CD4-positive, alpha-beta T cell treated with Interleukin-12 subunit alpha and Interleukin-12 subunit beta, for 1 hour (primary cell): ENCODE results near the gene KCTD18.

ENCODE experiments used
- DNase-seq: peaks from one replicate; pipeline ENCODE4 v3.0.0-alpha.2; 2020

Gene KCTD18

DNA sequence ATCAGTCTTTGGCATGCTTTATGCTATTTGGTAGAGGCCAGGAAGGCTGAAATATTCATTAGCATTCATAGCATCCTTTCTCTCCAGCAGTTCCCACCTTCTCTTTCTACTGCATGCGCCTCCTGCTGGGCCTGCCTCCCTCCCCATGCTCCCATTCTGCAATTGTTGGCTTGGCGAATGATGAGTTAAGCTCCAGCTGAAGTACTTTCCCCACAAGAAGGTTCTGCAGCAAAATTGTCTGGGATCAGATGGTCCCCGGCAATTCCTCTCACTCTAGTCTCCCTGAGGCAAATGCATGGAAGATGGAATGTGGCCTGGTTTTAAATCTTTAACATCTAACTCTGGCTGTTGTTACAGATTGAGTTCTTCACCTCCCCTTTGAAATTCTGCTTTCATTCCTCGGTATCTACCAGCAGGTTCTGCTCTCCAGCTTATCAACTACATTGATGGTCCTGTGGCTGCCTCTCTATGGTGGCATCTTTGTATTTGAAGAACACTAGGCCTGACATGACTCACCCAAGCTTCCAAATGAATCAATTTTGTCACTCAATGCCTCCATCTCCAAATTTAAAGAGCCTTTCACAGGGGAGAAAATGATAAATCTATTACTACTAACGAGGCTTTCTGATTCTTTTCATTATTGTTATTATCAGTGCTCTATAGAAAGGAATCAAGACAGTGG lies 55.9 kb downstream of the KCTD18 start:
- DNase-seq: no peak

- DNase-seq: no peak
These were observed 56.6 kb downstream of the KCTD18 start for GRCh38 chr2:200453142-200453852.

GRCh38 chr2:200452377-200452776 lies 57.5 kb downstream of the KCTD18 start:
- no peak for DNase-seq

DNA sequence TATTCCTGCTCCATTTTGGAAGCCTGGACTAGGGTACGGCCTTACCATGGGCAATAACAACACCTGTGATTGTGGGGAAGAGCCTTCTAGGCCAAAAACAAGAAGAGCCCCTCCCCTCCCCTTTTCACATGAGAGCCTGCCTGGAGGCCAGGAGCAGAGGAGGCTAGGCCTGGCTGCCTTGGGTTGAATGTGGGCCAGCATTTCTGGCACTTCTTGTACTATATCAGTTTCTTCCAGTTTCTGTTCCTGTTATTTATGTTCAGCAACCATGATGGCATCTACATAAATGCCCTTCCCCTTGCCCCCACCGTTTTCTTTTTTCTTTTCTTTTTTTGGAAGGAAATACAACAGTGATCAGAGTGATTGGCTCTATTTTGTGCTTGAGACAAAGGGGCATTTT lies 58.4 kb downstream of the KCTD18 start:
- no peak for DNase-seq

- no peak for DNase-seq
These were observed 59.6 kb downstream of the KCTD18 start for GRCh38 chr2:200450288-200450687.

GRCh38 chr2:200449149-200449548 lies 60.7 kb downstream of the KCTD18 start:
- no peak for DNase-seq

DNA sequence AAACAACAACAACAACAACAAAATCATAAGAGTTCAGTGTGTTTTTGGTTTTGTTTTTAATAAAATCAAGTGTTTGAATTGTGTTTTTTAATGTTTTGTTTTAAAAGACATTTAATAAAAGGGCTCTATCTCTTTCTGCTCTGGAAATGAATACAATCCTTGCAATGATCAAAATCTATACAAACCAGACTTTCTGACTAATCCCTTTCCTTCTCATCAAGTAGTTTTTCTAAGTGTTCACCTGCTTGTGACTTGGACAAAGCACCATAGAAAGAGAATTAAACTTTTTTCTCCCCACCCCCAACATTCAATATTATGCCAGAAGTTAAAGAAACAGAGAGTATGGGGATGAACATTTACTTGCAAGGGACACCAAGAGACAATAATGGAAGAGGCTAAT lies 61.4 kb downstream of the KCTD18 start:
- no peak for DNase-seq

DNA sequence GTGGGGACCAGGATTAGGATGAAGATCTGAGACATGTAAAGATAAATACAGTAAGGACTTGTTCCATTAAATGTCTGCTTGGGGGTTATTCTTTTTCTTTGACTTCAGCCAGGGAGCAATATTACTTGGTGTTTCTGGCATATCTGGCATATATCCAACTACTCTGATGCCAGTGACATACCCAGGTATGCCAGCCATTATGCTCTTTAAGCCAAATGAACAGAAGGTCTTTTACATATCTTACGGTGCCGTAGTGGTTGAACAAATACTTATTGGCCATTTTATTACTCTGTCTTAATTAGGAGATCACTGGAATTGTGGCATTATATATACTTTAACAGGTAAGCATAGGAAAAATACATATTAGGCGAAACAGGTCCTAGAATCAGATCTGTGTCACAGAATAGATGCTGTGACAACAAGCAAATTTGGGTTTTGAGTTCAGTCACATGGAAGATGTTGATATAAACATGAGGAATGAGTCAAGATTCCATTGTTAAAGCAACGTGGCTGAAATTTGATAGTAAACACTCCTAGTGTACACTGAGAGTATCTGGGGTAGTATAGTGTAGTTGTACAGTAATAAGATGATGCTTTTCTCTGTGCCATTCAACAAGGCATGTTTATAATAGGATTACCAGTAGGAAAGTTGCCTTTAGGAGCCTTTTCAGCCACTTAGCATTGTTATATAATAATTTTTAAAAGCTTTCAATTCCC lies 62.6 kb downstream of the KCTD18 start:
- DNase-seq: no peak

- DNase-seq: no peak
These were observed 63.3 kb downstream of the KCTD18 start for GRCh38 chr2:200446612-200447011.

DNA sequence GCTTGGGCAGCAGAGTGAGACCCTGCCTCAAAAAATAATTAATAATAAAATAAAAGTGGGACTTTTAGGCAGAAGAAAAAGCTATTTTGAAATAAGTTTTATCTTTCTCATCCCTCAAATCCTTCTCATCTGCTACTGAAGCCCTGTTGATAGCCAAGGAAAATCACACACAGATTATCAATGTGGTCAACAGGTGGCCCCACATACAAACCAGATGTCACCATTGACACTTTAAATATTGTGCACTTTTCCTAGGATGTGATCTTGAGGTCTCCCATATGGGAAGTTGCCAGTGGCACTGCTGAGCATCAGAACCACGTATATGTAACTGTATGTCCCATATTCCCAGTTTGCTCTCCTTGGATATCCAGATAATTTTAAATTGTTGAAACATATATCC lies 64.6 kb downstream of the KCTD18 start:
- no peak for DNase-seq

DNA sequence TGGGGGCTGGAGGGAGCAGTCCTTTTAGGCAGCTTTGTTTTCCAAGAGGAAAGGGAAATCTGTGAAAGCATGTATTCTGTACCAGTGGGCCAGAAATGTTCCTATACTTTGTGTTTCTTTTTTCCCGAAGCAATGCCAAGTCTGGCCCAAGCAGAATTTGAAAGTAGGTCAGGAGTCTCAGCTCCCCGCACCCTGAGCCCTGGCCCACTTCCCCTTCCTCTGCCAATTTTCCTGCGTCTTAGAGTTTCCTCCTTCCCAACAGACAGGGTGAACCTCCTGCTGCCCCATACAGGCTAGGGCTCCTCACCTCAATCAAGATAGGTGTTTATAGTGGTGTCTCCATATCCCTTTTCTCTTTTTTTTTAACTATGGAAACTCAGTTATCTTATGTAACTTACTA lies 65.3 kb downstream of the KCTD18 start:
- no peak for DNase-seq

DNA sequence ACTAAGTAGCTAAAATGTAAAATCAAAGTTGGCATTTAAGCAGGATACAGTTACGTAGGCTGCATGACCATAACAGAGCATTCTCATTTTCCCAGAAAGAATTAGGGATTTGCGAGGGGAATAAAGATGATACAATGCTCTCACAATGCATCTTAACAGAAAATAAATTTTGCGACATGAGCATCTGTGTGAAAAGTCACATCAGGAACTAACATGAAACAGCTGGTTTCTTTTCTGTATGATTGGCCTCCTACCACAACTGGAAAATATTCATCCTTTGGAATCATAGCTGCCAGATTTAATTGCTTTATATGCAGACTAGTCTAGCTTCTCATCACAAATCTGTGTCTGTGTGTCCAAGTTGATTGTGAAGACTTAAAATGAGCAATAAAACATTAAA lies 66.0 kb downstream of the KCTD18 start:
- DNase-seq: no peak

GRCh38 chr2:200443376-200443775 lies 66.5 kb downstream of the KCTD18 start:
- no peak for DNase-seq

DNA sequence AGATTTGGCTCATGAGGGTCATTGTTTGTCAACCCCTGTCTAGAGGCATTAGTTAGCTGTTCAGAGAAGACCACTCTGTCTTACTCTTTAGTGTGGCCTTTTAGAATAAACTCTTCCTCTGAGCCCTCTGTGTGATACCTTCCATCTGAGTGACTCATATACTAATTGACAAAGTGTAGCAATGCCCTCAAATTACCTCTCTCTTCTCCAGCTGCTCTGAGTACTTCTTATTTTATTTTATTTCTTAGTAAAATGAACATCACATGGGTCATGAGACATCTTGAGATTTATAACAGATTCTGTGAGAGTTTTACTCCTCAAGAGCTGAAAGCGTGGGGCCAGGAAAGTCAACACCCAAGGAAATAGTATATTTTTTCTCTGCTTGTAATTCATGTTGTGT lies 67.4 kb downstream of the KCTD18 start:
- no peak for DNase-seq

DNA sequence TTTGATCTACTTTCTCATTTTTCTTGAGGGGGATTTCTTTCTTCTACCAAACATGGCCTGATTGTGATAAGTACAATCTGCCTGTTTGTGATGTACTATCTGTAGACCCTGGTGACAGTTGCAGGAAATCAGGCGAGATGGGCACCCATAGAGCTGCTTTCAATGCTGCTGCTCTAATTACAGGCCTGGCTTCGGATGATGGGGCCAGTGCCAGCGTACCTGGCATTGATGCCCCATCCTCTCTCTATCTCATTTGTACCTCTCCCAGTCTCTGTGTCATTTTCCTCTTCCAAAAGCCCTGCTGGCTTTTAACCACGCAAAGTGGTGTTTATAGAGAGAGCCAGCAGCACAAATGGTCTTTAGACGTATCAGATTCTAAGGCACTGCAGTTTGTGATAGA lies 69.9 kb downstream of the KCTD18 start:
- DNase-seq: no peak
